HTR-8/SVneo (cell line): ENCODE measurements around the gene ALDH1L1.
A peak's percentile ranks its signal among the peaks of the same experiment; 100 is the strongest.

Experiments used
- DNase-seq: peaks from one replicate; pipeline ENCODE4 v3.0.0; 2011; ENCODE audit warnings: low spot score, mixed read lengths; ENCODE audit not compliant: insufficient read length
- FAIRE-seq: peaks from 2 replicates; lab custom pipeline; 2011; peaks lifted over from hg19 to GRCh38; lab: Jason Lieb, UNC

Gene ALDH1L1

DNA sequence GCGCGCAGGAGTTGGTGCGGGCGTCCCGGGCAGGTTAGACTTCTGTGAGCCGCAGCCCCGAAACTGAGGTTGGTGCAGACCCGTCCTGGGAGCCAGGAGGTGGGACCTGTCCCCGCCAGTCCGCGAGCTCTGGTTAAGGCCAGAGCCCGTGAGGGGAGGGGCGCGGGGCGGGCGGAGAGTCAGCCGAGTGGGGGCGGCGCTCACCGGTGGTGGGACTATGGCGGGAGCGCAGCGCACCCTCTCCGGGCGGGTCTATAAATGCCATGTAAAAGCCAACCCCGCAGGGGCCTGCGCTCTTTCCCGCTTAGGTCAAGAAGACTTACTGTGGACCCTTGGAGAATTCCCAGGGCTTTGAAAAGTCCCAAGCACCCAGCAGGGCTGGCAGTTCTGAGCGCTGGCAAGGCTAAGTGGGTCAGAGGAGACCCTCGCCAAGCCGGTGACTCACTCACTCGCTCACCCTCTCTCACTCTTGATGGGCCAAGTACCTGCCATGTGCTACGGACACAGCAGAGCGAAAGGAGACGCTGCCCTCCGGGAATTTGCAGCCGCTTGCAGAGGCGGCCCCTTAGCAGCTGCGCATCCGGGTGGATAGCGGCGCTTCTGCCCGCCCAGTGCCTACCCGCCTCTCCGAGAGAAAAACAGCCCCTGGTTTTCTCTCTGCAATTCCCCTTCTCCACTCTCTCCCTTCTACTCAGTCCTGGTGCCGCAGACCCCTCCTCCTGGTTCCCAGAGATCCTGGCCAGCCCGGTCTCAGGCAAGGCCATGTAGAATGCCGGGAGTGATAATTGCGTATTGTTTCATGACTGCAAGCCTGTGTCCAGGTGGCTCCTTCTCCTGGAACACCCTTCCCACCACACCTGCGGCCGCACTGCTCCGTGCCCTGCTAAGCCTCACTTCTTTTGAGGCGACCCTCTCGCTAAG lies at the start of gene ALDH1L1:
Gene ALDH1L1, minus strand, starts transcription at position 110 of the 921 bp plus-strand sequence. CDS start 19,607 bp downstream, outside the sequence.
- FAIRE-seq: peak; percentile 16
- peak; percentile 53 for DNase-seq

DNA sequence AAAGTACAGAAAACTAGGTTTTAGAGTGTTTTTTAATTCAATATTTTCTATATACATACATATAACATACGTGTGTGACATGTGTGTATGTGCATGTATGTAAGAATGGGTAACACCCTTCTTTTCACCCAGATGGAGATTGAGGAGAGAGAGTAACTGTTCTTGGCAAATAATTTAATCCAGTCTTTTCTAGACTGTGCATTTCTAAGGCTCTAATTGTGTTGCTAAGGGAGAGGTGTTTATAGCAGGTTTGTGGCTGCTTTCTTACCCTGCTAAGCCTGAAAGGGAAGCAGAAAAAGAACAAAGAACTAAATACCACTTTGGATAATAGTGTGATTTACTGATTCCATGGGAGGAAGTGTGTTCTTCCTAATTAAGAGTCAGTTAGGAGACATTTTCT lies 46.0 kb upstream of the ALDH1L1 start:
- DNase-seq (no peak), FAIRE-seq (no peak)

GRCh38 chr3:126216416-126216815 lies 36.0 kb upstream of the ALDH1L1 start:
- no peak for FAIRE-seq

GRCh38 chr3:126213379-126214028 lies 33.1 kb upstream of the ALDH1L1 start:
- no peak for DNase-seq
- peak; percentile 58 for FAIRE-seq

More at GRCh38 chr3:126216416-126216815, 36.0 kb upstream of the ALDH1L1 start:
- DNase-seq: peak; percentile 22

DNA sequence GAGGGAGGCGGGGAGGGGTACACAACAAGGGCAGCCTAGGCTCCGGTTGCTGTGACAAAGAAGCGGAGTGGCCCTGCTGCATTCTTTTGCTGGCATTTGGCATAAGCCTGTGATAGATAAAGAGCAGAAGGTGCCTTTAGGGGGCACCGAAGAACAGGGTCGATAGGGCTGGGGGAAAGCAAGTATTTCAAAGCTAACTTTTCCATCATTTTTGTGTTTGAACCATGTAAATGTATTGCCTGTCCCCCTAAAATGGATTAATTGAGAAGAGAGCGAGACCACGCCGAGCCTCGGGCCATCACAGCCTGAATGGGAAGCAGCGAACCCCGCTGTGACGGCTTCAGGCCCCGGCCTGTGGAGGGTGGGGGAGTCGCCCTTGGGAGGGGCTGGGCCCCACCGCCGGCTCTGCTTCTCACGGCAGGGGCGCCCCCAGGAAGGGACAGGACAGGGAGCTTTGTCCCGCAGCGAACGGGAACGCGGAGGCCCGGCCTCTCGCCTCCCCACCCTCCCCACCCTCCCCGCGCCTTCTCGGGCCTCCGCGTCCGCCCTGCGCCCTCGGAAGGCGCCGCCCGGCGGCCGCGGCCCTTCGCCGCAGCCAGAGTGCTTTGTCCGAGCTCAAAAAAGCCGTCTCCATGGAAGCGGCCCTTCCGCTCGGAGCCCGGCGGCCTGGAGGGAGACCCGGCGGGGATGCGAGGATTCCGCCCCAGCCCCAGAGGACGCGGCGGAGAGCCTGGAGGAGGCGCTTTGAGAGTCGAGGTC lies 32.4 kb upstream of the ALDH1L1 start:
- FAIRE-seq: no peak
- no peak for DNase-seq

DNA sequence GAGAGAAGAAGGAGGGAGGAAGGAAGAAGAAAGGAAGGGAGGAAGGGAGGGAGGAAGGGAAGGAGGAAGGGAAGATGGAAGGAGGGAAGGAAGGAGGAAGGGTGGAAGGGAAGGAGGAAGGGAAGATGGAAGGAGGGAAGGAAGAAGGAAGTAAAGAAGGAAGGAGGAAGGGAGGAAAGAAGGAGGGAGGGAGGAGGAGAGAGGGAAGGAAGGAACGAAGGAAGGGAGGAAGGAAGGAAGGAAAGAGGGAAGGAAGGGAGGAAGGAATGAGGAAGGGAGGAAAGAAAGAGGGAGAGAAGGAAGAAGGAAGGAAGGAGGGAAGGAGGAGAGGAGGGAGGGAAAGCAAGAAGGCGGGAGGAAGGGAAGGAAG lies 31.8 kb upstream of the ALDH1L1 start:
- DNase-seq: no peak
- no peak for FAIRE-seq

- DNase-seq (no peak), FAIRE-seq (no peak)
These were observed 31.2 kb upstream of the ALDH1L1 start for GRCh38 chr3:126211569-126211968.

- DNase-seq (no peak), FAIRE-seq (no peak)
These were observed 30.2 kb upstream of the ALDH1L1 start for GRCh38 chr3:126210606-126211005.

- DNase-seq: no peak
- FAIRE-seq: no peak
These were observed 29.4 kb upstream of the ALDH1L1 start for GRCh38 chr3:126209741-126210140.

DNA sequence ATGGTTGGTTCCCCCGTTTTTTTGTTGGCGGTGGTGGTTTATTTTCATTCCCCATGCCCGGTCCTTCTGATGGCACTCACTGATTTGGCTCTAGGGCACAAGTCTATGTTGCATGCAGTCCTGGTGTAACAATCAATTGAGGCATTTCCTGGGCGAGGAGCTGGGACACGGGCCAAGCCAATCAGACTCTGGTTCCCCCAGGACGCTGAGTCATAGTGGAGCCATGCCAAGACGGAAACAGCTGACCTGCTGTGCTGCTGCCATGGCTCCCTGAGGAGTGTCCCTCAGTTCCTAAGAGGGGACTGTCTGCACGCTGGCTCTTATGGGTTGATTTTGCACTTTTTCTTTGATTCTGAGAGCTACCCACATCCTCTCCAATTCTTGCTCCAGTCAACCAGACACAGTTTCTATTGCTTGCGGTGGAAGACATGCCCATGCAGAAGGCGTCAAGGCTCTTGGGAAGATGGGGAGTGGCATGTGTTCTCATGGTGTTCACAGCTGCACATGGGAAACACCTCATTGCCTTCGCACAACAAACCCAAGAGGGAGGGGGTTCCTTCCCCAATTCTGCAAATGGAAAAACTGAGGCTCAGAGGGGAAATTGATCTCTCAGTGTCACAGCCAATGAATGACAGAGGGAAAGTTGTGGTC lies 28.3 kb upstream of the ALDH1L1 start:
- FAIRE-seq: peak; percentile 90

DNA sequence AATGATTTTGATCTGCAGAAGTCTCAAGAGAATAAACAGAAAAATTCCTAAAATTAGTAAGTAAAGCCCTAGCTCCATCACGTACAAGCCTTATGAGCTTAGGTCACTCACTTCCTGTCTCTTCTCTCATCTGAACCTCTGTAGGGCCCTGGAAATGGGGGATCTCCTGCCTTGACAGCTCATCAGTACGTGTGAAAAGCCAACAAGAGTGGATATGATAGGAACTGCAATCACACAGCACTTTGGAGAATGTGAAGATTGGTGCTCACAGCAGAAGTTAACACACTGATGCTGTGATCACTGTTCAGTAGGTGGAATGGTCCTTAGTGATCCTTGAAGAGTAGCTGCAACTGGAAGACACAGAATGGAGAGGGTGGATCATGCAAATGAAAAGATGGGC lies 27.8 kb upstream of the ALDH1L1 start:
- no peak for FAIRE-seq
- peak; percentile 12 for DNase-seq

More for the DNA sequence above, 28.3 kb upstream of the ALDH1L1 start:
- DNase-seq: peak; percentile 94

GRCh38 chr3:126207166-126207565 lies 26.8 kb upstream of the ALDH1L1 start:
- FAIRE-seq: no peak
- no peak for DNase-seq

DNA sequence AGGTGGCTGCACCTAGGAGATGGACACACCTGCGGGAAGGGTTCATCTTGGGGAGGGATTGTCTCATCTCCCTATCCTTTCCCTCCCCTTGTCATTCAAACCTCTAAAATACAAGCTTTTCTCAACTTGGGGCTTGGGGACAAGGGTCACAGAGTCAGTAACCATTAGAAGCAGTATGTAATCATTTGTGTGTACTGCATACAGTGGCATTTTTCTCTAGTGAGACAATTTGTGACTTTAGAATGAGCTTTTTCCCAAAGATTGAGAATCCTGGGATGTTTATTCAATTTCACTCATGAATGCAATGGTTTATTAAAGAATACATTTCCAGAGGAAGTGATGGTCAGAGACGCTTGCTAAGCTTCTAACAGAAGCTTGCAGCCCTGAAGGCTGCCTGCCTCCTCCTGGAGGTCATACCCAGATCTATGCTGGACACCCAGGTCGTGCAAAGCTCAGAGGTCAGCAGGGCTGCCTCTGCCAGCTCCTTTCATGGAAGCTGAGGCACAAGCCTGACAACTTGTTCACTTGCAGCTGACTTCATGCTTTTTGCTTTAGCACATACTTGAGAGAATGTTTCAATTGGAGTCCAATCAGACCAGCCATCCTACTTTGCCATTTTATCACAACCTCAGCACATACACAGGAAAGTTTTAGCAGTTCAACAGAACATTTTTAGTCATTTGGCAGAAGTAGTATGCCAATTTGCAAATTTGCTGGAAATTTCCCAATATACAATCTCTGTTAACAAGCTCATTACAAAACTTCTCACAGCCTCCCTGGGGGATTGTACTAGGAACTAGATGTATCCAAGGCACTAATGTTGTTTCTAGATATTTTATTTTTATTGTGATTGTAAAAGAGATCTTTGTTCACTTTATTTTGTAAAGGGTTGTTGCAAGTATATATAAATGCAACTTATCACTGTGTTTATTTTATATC lies 25.6 kb upstream of the ALDH1L1 start:
- no peak for FAIRE-seq
- no peak for DNase-seq

DNA sequence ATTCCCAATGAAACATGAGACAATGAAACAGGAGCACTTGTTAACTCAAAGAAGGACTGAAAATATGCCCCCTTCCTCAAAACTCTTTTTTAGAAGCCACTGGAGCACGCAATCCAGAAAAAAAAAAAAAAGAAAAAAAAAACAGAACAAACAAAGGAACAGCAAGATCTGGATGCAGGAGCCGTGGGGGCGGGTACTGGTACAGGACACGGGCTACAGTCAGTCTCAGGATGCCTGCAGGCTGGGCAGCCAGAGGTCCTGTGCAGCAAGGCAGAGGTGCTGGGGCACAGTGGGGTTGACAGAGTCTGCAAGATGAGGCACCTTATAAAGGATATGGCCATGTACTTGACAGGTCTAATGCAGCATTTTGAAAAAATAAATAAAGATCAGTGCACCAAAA lies 22.3 kb upstream of the ALDH1L1 start:
- no peak for DNase-seq

GRCh38 chr3:126202276-126202675 lies 21.9 kb upstream of the ALDH1L1 start:
- DNase-seq (no peak), FAIRE-seq (no peak)

More for the DNA sequence above, 22.3 kb upstream of the ALDH1L1 start:
- no peak for FAIRE-seq

DNA sequence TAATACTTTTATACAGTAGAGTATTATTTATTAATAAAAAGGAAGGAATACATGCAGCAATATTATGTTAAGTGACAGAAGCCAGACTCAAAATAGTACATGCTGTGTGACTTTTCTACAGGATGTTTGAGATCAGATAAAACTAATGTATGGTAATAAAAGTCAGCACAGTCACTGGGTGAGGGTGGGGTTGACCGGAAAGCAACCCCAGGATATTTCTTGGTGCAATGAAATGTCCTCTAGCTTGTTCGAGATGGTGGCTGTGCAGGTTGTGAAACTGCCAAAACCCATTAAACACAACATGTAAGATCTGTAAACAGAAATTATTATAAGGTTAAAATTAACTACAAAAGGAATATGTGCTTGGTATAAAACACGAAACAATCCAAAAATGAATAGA lies 20.8 kb upstream of the ALDH1L1 start:
- DNase-seq (no peak), FAIRE-seq (no peak)

DNA sequence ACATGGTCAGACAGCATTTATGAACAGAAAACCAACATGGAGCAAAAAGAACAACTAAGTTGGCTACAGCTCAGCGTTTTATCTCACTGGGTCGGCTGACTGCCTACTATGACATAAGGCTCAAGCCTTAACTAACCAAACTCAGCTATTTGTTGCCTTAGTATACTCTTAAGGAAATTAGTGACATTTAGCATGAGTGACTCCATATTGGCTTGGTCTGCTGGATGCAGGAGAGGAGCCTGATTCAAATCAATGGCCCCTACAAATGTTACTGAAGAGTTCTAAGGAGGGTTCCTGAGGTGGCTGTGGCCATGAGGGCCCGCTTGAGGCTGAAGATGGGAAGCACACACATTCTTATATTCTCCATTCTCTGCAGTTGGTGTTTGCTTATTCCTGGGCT lies 20.1 kb upstream of the ALDH1L1 start:
- FAIRE-seq (no peak), DNase-seq (no peak)

GRCh38 chr3:126199256-126199655 lies 18.9 kb upstream of the ALDH1L1 start:
- DNase-seq (no peak), FAIRE-seq (no peak)
